SIG-M5 (cell line): ENCODE data around the gene OXNAD1.
A peak's percentile ranks its signal among the peaks of the same experiment; 100 is the strongest.

ENCODE experiments used
- DNase-seq: peaks from one replicate; lab custom pipeline; 2025; lab: John Stamatoyannopoulos, UW

The OXNAD1 gene

DNA sequence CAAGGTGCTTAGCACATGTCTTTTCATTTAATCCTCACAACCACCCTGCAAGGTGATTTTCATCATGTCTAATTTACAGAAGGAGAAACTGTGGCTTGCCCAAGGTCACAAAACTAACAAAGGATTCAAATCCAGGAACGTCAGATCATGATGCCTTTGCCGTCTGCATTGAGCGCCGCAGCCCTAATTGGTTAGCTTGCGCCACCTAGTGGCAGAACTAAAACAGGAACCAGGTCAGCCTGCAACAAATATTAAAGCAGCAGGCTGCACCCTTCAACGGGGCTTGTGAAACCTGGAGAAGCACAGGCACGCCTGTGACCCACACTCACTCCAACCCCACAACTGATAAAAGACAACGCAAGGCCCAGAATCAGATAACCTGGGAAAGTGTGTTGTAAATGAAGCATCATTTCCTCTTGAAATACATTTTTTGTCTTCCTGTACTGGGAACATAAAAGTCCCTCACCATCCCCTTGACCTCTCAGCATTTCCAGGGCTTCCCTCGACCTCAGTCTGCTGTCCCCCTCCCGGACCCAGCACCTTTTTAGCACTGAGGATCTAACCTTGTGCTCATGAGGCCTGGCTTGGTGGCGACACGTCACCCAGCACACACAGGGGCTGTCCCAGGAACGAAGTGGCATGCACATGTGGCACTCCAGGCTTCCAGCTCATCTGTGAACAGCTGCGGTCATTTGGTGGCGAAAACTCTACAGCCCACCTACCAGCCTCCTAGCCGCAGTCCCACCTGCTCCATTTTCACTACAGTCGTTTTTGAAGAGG lies 17.5 kb upstream of the OXNAD1 start:
- DNase-seq, result peak; percentile 5

DNA sequence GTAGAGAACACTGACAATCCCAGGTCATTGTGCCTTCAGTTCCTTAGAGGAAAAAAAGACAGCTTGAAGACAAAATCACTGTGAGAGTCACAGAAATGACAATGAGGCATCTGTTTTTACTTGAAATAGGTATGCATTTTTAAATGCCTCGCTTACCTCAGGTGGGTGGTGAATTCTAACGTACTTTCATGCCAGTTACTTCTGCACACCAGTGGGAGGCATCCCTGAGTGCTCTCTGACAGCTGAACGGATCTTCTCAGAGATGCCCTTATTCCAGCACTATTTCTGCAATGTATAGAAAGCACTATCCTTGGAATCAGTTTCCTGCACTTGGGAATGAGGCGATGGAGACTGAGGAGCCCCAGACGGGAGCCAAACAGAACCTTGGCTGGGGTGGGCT lies 16.5 kb upstream of the OXNAD1 start:
- DNase-seq, result no peak

DNA sequence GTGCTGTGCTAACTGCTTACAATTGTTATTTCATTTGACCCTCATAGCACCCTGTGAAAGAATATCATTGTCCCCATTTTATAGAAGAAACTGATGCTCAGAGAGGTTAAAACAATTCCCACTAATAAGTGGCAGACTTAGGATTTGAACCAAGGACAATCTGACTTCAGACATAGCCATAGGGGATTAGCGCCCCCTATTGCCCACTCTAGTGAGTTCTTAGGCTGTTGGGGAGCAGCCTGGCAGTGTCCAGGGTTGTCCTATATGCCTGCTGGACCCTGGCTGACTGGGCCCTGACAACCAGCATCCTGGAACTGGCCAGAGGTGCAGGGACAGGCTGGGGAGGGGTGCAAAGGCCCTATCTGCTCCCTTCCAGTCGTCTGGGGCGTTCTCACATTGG lies 15.7 kb upstream of the OXNAD1 start:
- DNase-seq, result no peak

DNA sequence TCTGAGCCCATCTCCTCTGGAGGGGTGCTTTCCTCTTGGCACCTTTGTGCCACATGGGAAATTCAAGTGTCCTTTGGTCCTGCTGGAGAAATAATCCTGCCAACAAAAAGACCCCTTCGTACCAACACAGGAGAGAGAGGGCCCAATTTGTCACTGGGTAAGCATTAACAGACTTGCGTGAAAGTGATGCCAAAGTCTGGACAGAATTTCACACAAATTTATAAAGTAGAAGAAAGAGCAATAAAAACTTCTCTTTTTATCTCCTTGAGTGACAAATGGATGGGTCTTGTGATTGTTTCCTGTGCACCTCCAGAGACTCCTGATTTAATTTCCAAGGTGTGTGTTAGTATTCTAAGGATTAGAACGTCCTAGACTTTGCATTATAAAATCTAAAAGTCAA lies 15.1 kb upstream of the OXNAD1 start:
- DNase-seq, result no peak

DNA sequence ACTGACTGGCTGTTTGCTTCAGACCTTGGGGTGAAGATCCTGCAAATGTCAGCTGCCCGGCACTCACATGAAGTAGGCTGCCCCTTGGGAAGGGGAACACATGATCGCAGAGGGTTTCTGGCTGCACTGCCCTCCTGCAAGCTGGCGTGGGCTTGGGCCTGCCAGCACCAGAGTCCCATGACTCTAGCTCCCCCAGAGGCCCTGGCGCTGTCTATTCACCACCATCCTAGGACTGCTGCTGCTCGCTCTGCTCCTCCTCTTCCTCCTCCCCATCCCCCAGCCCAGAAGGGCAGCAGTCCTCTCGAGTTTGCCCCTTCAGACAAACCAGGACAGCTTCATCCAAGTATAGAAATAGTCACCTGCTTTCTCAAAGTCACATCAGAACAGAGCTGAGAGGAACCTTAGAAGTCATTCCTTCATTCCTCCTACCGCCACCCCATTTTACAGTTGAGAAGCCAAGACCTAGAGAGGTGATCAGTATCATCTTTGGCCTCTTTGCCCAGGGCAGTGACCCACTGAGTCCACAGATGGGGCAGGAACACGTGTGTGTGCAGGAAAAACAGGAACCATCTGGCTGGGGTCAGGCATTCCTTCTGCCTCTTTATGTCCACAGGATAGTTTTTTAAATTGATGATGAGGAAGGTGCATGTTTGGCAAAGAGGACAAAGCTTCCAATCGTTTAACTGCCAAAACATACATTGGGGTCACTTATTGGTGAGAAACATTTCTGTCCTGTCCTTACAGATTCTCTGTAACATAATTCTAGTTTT lies 13.5 kb upstream of the OXNAD1 start:
- DNase-seq, result no peak

DNA sequence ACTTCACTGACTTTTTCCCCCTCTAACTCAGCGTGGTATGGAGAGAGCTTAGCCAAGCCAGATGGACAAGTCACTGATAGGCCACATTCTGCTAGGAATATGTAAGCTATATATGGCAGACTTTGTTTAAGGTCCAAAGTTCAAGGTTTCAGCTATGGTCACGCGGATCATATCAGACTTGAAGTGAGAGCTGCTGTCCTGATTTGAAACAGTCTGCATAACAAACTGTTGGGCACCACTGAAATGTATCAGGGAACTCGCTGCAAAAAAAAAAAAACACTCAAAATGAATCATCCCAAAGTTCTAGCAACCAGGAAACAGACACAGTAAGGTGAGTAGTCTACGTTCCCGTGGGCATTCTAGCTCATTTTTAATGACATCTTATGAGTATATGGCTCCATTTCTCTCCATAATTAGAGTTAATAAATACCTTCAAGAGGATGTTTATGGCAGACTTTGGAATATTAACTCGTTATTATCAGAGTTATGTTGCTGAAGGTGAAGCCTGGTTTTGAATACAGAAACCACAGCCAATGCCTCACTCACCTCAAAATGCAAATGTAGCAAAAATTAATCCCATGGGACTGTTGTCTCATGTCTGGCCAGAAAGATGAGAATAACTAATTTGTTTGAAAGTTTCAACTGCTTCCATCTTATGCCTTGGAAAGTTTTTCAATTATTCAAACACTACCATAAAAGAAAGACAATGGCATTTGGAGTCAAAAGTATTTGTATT lies 12.6 kb upstream of the OXNAD1 start:
- DNase-seq, result no peak

DNA sequence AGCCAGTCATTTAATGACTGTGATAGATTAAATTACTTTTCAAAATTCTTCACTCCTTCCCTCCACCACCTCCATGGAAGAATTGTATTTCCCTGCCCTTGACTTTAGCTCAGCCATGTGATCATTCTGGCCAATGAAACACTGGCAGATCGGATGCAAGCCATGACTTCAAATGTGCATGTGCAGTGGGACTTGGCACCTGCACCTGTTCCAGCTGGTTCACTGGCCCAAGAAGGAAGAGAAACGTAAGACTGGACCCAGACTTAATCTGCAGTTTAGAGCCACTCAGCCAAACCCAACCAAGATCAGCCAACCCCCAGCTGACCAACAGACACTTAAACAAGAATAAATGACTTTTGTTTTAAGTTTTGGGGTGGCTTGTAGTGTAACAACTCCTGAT lies 12.0 kb upstream of the OXNAD1 start:
- no peak for DNase-seq

DNA sequence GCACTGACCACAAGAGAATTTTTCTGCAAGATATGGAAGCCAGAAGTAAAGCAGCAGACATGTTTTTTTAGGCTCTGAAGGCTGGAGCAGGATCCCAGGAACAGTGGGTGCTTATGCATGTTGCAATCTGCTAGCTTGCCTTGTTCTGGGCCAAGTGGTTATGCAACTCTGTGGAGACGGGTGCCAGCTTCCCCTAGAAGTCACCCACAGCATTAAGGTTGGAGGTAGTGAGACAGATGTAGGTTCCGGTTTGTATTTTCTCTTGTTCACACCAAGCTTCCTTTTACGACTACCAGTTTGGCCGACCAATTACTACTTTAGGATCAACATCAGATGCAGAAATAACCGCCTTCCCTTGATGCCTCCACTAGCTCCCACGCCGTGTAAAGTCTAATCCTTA lies 11.4 kb upstream of the OXNAD1 start:
- peak; percentile 80 for DNase-seq

DNA sequence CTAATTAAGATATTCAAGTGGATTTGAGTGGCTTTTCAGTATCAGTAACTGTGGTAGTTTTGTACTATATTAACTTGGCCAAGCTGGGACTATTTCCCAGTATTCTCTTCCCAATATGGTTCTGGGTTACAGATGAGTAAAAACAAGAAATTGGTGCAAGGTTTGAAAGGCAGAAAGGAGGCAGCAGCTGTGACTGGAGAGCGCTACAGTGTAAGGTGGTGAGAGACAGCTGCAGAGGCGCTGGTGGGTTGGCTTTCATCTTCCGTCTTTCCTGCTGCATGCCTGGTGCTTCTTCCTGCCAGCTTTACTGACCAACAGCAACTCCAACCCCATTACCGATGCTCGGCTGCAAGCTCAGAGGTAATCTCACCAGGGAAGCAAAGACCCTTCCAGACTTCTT lies 10.1 kb upstream of the OXNAD1 start:
- no peak for DNase-seq

DNA sequence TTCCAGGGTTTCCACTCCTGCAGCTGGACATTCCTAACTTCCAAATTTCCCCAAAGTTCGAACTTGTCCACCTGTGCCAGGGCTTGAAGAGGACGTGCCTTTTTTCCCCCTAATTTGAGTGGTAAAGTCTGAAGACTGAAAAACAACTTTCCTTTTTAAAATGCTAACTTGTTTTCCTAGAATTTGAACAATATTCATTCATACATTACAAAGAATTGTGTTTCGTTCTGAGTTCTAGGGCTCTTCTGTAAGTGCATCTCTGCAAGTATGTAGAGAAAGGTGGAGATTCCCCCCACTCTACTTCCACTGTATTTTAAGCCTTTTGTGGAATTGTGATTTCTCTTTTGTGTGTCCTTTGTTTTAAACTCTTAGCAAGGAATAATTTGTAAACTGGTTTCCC lies 9.7 kb upstream of the OXNAD1 start:
- no peak for DNase-seq

DNA sequence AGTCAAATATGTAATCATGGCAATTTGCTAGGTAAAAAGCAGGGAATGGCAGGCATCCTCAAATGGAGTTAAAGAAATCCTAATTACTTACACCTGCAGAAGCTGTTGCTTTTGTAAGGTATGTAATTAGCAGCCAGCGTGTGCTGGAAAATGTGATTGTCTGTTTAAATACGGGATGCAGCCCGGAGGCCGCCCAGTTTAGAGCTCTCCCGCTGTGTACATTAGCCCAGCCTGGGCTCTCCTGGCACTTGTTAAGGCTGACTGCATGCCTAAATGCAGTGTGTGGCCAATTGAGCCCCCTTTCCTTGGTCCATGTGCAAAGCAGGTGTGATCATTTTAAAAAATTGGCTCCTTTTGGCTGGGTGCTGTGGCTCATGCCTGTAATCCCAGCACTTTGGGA lies 9.3 kb upstream of the OXNAD1 start:
- no peak for DNase-seq

DNA sequence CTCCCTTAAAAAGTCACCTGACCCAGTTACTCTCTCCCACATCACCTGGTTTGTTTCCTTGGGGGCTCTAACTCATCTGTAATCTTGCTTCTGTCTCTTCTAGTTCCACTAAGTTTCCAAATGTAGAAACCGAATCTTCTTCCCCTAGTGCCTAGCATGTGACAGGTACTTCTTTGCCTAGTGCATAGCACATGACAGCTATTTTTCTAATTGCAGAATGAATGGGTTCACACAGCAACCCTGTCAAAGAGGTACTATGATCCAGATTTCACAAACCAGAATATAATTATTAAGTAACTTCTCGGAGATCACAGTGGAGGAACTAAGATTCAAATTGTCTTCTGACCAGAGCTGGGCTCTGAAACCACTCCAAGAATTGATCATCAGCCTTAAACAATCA lies 7.7 kb upstream of the OXNAD1 start:
- DNase-seq, result no peak

DNA sequence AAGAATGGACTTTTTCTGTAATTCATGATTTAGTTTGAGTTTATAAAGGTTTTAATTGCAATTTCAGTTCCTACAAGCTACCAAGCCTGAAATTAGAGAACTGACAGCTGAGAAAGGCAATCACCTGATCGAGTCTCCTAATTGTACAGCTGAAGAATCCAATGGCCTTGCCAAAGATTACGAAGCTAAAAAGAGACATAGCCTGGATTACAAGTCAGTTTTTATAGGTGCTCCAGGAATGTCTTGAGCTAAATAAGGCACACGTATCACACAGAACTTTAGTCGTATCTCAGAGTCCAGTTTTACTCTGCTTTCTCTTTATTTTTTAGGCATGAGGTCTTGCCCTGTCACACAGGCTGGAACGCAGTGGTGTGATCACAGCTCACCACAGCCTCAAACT lies 6.8 kb upstream of the OXNAD1 start:
- no peak for DNase-seq

DNA sequence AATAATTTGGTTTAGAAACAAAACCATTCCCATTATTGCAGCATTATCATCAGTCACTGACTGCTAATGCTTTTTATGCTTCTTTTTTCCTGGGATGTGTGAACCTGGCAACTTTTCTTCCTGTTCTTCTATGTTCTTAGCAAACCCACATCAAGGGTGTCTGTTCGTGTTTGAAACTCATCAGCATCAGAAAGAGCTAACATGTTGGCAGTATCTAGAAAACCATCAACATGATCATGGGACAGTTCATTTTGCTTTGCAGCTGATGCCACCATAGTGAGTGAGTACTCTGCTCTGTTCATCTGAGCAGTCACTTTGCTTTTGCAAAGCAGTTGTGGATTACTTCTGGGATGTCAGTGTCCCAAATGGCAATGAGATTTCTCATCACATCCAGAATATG lies 6.1 kb upstream of the OXNAD1 start:
- no peak for DNase-seq

DNA sequence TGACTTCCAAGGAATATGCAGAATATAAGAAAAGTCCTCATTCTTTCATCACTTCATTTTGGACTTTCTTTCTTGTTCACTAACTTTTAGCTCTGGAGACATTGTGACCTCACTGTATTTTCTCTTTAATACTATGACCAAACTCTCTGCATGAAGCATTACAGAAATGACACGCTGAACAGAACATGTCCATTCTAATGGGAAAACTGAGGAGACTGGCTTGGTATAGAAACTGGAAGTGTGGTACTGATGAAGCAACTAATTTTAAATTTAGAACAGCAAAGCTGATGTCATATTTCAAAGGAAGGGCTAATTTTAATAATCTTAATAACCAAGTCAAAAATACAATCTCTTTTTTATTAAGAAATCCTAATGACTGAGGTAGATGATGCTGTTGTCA lies 5.0 kb upstream of the OXNAD1 start:
- no peak for DNase-seq

DNA sequence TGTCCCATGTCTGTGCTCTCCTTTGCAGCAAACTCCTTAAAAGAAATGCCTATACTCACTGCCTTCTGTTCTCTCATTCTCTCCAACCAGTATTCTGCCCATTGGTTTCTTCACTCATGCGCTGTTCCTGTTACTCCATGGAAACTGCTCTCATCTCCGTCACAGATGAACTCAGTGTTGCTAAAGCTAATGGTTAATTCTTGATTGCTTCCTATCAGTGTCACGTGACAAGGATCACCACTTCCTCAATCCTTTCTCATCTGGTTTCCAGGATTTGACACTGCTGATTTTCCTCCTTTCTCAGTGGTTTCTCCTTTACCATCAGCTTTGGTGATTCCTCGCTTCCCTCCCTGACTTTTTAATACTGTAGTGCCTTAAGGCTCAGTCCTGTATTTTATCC lies 2.8 kb upstream of the OXNAD1 start:
- no peak for DNase-seq

DNA sequence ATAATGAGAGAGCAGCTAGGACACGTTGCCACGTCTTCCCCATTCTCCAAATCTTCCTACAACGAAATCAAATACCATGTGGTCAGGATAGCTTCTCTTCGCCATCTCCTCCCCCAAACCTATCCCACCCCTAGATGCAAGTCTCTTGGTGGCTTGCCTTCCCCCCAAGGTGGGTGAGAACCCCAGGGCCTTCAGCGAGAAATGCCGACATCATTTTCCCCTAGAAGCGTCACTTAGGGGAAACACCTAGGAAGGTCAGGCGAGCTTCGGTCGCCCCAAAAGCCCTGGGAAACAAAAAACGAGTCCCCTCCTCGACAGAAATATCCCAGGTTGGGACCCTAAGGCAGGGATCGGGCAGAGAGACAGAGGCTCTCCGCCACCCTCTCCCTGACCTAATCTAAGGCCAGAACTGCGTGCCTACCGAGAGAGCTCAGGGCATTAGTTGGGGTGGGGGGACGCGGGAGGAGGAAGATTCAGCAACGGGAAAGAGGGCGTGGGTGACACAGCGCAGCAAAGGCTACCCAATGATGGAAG lies 771 bp upstream of the OXNAD1 start:
- no peak for DNase-seq

DNA sequence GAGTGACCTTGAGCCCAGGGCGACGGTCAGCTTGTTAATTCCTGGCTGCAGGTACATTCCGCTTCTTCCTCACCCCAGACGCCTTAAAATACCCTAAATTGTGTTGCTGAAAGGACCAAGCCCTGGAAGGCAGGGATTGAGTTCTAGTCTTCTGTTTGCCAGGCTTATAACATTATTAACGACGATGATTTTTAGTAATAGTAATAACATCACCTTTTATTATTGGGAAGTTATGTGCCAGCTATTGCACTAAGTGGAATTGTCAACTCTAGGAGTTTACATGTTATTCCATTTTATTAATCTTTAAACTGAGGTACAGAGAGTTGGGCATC lies 409 bp downstream of the OXNAD1 start:
- DNase-seq, result no peak

DNA sequence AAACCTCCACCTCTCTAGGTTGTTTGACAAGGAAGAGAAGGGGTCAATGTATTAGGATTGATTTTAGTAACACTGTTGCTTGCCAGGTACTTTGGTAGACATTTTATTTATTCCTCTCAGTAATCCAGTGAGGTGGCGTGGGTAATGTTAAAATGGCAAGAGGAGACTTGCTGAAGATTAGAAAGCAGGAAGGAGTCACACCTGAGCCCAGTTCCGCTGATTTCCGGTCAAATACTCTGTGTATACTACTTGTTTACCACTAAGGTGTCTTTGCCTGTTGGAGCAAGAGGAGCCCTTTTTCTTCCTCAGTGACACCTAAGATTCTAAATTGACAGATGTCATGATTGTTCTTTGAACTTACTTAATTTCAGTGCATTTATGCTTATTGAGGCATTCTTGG lies 1.7 kb downstream of the OXNAD1 start:
- DNase-seq, result no peak

DNA sequence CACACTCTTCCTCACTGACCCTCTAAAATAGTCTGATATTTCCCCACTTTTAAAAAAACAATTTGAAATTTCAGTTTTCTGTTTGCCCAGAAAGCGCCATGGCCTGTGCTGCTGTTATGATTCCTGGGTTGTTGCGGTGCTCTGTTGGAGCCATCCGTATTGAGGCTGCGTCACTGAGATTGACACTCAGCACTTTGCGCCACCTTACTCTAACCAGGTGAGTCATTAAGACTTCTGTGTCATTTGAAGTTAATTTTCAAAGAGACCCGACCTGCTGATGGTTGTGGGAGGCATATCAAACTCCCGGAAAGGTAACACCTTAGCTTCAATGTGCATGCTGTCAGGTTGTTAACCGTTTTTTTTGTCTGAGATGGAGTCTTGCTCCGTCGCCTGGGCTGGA lies 5.8 kb downstream of the OXNAD1 start:
- no peak for DNase-seq

DNA sequence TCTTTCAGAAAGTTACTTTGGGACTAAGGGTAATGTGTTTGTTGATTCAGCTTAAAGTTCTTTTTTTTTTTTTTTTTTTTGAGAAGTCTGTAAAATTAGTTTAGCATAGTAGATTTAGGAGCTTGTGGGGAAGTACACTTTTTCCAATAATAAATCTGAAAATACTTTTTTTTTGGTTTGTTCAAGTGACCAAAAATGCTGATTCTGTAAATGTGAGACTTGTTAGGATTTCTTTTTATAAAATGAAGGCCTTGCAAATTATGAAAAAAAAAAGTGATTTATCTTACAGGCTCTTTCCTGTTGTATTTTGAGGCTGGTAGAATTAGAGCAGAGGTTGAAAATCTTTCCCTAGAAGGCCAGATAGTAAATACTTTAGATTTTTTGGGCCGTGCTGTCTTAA lies 7.6 kb downstream of the OXNAD1 start:
- no peak for DNase-seq

DNA sequence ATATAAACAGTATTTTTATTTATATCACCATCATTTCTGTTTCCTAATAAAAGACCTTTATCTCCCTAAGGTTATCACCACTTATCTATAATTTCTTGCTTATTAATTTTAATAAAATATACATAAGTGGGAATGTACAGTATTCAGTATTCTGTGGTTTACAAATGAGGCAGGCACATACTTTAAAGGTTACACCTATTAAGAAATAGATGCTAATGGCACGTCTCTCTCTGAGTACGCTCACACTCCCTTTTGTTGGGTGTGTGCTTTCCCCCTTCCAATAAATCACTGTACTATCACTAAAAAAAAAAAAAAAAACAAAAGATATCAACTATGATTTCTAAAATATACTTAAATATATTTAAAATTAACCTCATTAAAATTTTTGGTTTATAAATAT lies 8.9 kb downstream of the OXNAD1 start:
- DNase-seq, result no peak

DNA sequence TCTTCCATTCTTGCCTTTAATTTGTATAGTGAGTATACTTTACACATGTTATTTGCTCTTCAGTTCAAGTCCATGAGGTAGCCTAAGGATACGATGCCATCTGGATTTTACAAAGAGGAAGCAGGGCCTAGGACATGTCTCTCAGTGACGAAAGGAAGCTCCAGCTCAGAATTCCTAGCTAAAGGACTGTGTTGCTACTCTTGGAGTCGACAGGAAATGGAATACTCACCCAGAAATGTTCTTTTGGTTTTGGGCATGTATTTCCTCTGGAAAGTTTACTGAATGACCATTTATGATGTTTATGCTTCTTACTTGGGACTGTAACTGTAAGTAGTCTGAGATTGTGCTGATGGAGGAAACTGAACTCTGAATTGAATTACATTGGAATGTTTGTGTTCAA lies 12.5 kb downstream of the OXNAD1 start:
- no peak for DNase-seq
